ENCODE data around the gene TASP1.

DNA sequence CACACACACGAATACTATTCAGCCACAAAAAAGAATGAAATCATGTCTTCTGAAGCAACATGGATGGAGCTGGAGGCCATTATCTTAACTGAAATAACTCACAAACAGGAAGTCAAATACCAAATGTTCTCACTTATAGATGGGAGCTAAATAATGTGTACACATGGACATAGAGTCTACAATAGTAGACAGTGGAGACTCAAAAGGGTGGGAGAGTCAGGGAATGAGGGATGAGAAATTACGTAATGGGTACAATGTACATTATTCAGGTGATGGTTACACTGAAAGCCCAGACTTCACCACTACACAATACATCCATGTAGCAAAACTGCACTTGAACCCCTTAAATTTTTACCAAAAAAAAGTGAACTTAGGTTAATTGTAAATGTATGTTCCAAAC, 160.4 kb downstream of the TASP1 start:
- TF ChIP-seq, protein P1, sequence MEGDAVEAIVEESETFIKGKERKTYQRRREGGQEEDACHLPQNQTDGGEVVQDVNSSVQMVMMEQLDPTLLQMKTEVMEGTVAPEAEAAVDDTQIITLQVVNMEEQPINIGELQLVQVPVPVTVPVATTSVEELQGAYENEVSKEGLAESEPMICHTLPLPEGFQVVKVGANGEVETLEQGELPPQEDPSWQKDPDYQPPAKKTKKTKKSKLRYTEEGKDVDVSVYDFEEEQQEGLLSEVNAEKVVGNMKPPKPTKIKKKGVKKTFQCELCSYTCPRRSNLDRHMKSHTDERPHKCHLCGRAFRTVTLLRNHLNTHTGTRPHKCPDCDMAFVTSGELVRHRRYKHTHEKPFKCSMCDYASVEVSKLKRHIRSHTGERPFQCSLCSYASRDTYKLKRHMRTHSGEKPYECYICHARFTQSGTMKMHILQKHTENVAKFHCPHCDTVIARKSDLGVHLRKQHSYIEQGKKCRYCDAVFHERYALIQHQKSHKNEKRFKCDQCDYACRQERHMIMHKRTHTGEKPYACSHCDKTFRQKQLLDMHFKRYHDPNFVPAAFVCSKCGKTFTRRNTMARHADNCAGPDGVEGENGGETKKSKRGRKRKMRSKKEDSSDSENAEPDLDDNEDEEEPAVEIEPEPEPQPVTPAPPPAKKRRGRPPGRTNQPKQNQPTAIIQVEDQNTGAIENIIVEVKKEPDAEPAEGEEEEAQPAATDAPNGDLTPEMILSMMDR (conservative IDR thresholded peaks at IDR 0.05), result no peak
- TF ChIP-seq EZH2 (IDR thresholded peaks at IDR 0.05; ENCODE audit: low read depth), result no peak

All from PC-9 (cell line).